ENCODE results near the gene NPR1. TPM values are rescaled to one million over a fixed set of nuclear protein-coding genes. Genes with fewer than 3 reads are reported as not detected.
A peak's percentile ranks its signal among the peaks of the same experiment; 100 is the strongest.

The NPR1 gene
- total RNA-seq (2022) (not detected in 2 replicates), Bru-seq, nascent RNA (not detected), BruChase-seq, experiment 1, labeled RNA remaining after a 6-hour chase (not detected), BruChase-seq, experiment 2, labeled RNA remaining after a 2-hour chase (not detected)
- long read RNA-seq = 0 reads

- no peak for TF ChIP-seq CTCF (IDR thresholded peaks at IDR 0.05; ENCODE audit: unreplicated experiment)
- BruUV-seq (replicated peaks) = no TSS peak
- intact Hi-C loops (cut with micrococcal nuclease; ENCODE audit: unreplicated experiment) = loop anchor here (5.0 kb wide), 1 partner anchor 309 kb away; the partner anchor contains the start of gene RAB13
- peak; percentile 37 for DNase-seq
- H3K9me3 Mint-ChIP-seq (ENCODE audit: low read depth, unreplicated experiment) = no peaks in the 10 kb centered on the region
- peak within 1 kb of the TSS; percentile 62 for H3K27ac Mint-ChIP-seq (ENCODE audit: unreplicated experiment)
- peaks cover 69% of the 10 kb centered on the region for H3K27me3 Mint-ChIP-seq (ENCODE audit: unreplicated experiment)
- H3K36me3 Mint-ChIP-seq (ENCODE audit: insufficient read depth, unreplicated experiment) = peaks cover 17% of the 10 kb centered on the region
- CTCF ChIA-PET = interaction anchor here (0.6 to 1.2 kb wide), 5 partner anchors 30 to 307 kb away, joined by 3 to 4 read pairs (median 3); partner anchors contain the start of genes INTS3 and RAB13
- H3K4me3 Mint-ChIP-seq (ENCODE audit: low read depth, unreplicated experiment) = peak within 1 kb of the TSS; percentile 71
- peaks cover 26% of the 10 kb centered on the region for H3K4me1 Mint-ChIP-seq (ENCODE audit: low read depth, unreplicated experiment)
Measured at GRCh38 chr1:153678519-153679336, at the start of gene NPR1. Gene NPR1 (plus strand): TSS chr1:153678688. CDS start chr1:153679109, 421 bp downstream.

GRCh38 chr1:153629343-153629665 lies 49.2 kb upstream of the NPR1 start:
- no peak overlapping the region for H3K27ac Mint-ChIP-seq (ENCODE audit: unreplicated experiment)
- no peaks in the 10 kb centered on the region for H3K9me3 Mint-ChIP-seq (ENCODE audit: low read depth, unreplicated experiment)
- no peak overlapping the region for H3K4me3 Mint-ChIP-seq (ENCODE audit: low read depth, unreplicated experiment)
- no peak for DNase-seq
- H3K4me1 Mint-ChIP-seq (ENCODE audit: low read depth, unreplicated experiment) = peaks cover 44% of the 10 kb centered on the region
- TF ChIP-seq CTCF (IDR thresholded peaks at IDR 0.05; ENCODE audit: unreplicated experiment) = no peak
- peaks cover 56% of the 10 kb centered on the region for H3K36me3 Mint-ChIP-seq (ENCODE audit: insufficient read depth, unreplicated experiment)
- intact Hi-C loops (cut with micrococcal nuclease; ENCODE audit: unreplicated experiment) = no loop called here
- H3K27me3 Mint-ChIP-seq (ENCODE audit: unreplicated experiment) = no peaks in the 10 kb centered on the region
- BruUV-seq (replicated peaks) = no TSS peak
- CTCF ChIA-PET = interaction anchor here (3.3 kb wide), 1 partner anchor 15 kb away, joined by 99 read pairs; the partner anchor contains the start of genes S100A14 and S100A16

GRCh38 chr1:153629971-153630370 lies 48.5 kb upstream of the NPR1 start:
- H3K9me3 Mint-ChIP-seq (ENCODE audit: low read depth, unreplicated experiment) = no peaks in the 10 kb centered on the region
- no peak overlapping the region for H3K4me3 Mint-ChIP-seq (ENCODE audit: low read depth, unreplicated experiment)
- intact Hi-C loops (cut with micrococcal nuclease; ENCODE audit: unreplicated experiment) = no loop called here
- peaks cover 42% of the 10 kb centered on the region for H3K4me1 Mint-ChIP-seq (ENCODE audit: low read depth, unreplicated experiment)
- no peak for TF ChIP-seq CTCF (IDR thresholded peaks at IDR 0.05; ENCODE audit: unreplicated experiment)
- no peaks in the 10 kb centered on the region for H3K27me3 Mint-ChIP-seq (ENCODE audit: unreplicated experiment)
- no peak overlapping the region for H3K27ac Mint-ChIP-seq (ENCODE audit: unreplicated experiment)
- BruUV-seq (replicated peaks) = no TSS peak
- no peak for DNase-seq
- CTCF ChIA-PET = interaction anchor here (1.1 to 1.9 kb wide), 3 partner anchors 17 to 57 kb away, joined by 3 to 8 read pairs (median 3); partner anchors contain the start of gene S100A16
- H3K36me3 Mint-ChIP-seq (ENCODE audit: insufficient read depth, unreplicated experiment) = peaks cover 56% of the 10 kb centered on the region

GRCh38 chr1:153630384-153630783 lies 48.1 kb upstream of the NPR1 start:
- TF ChIP-seq CTCF (IDR thresholded peaks at IDR 0.05; ENCODE audit: unreplicated experiment) = no peak
- H3K4me1 Mint-ChIP-seq (ENCODE audit: low read depth, unreplicated experiment) = peaks cover 42% of the 10 kb centered on the region
- no peaks in the 10 kb centered on the region for H3K27me3 Mint-ChIP-seq (ENCODE audit: unreplicated experiment)
- H3K27ac Mint-ChIP-seq (ENCODE audit: unreplicated experiment) = no peak overlapping the region
- H3K4me3 Mint-ChIP-seq (ENCODE audit: low read depth, unreplicated experiment) = no peak overlapping the region
- no peak for DNase-seq
- H3K9me3 Mint-ChIP-seq (ENCODE audit: low read depth, unreplicated experiment) = no peaks in the 10 kb centered on the region
- CTCF ChIA-PET = interaction anchor here (1.1 to 1.9 kb wide), 3 partner anchors 17 to 58 kb away, joined by 3 to 8 read pairs (median 3); partner anchors contain the start of gene S100A16
- peaks cover 56% of the 10 kb centered on the region for H3K36me3 Mint-ChIP-seq (ENCODE audit: insufficient read depth, unreplicated experiment)
- BruUV-seq (replicated peaks) = no TSS peak
- intact Hi-C loops (cut with micrococcal nuclease; ENCODE audit: unreplicated experiment) = no loop called here

Measured in Calu3 (cell line).